ENCODE measurements around the gene RPL36AL.

Gene RPL36AL

GRCh38 chr14:49582113-49582977 lies 38.1 kb downstream of the RPL36AL start:
- no peak for DNase-seq (ENCODE audit: low read depth in 1 of 2, low spot score in 1 of 2)

DNA sequence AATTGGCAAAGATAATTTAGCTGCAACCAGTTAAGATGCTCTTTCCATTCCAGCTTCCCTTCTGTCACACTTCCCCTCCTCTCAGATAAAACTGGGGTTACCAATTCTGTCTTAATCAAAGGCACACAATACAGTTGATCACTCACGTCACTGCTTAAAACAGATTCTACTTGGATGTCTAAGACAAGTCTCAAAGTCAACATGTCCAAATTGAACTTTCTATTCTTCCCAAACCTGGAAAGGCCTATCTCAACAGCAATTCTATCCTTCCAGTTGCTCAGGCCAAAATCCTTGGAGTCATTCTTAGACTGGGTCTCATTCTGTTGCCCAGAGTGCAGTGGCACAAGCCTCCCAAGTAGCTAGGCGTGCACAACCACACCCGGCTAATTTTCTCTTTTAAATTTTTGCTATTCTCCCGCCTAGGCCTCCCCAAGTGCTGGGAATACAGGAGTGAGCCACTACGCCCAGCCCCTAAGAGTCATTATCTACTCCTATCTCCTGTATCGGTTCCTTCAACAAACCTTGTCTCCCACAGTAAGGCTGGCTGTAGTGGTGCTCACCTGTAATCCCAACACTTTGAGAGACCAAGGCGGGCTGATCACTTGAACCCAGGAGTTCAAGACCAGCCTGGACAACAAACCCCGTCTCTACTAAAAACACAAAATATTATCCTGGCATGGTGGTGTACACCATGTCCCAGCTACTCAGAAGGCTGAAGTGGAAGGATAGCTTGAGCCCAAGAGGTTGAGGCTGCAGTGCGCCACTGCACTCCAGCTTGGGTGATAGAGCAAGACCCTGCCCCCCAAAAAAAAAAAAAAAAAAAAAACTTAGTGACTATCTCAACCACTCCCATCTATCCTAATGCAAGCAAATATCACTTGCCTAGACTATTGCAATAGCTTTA lies 39.0 kb downstream of the RPL36AL start:
- no peak for DNase-seq (ENCODE audit: low read depth in 1 of 2, low spot score in 1 of 2)

GRCh38 chr14:49579841-49580240 lies 40.6 kb downstream of the RPL36AL start:
- no peak for DNase-seq (ENCODE audit: low read depth in 1 of 2, low spot score in 1 of 2)

DNA sequence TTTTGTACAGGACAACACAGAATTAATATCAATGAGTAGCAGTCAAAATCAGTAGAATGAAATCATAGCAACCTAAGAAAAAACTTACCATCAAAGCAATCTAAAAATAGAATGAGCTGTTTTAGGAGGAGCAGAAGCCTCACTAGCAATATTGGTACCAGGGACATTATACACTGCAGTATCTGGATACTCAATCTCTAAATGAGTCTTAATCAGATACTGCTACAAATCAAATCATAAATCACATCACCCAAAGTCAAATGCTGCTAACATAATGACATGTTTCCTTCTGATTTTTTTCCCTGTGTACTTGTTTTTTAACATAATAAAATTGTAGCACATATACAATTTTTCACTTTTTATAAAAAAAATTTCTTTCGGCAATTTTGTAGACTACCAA lies 42.3 kb downstream of the RPL36AL start:
- DNase-seq (ENCODE audit: low read depth in 1 of 2, low spot score in 1 of 2) = no peak

GRCh38 chr14:49574038-49574437 lies 46.4 kb downstream of the RPL36AL start:
- DNase-seq (ENCODE audit: low read depth in 1 of 2, low spot score in 1 of 2) = no peak

GRCh38 chr14:49569281-49569680 lies 51.1 kb downstream of the RPL36AL start:
- DNase-seq (ENCODE audit: low read depth in 1 of 2, low spot score in 1 of 2) = no peak
